ENCODE data around the gene PRR16.

PRR16 gene

GRCh38 chr5:120466341-120467006 is 2.4 kb downstream of the PRR16 start:
- Histone ChIP-seq H3K4me1 (ENCODE audit: low read depth, poor library complexity, severe bottlenecking) (peaks cover 21% of the 10 kb centered on the region), H3K27ac (no peak overlapping the region), H3K4me3 (IDR thresholded peaks at IDR 0.05; ENCODE audit: insufficient read depth, low read depth, low read length) (no peak overlapping the region), H3K79me2 (ENCODE audit: insufficient read depth, low read depth) (no peaks in the 10 kb centered on the region), H3K27me3 (ENCODE audit: insufficient read depth, low read depth) (0 out of 2 replicates have a peak, but pooled peaks cover 3% of the 10 kb centered on the region), H4K20me1 (ENCODE audit: insufficient read depth) (no peaks in the 10 kb centered on the region), H3K4me2 (peak overlapping the region; percentile 25; the same call in 1 of the 2 replicates), H3K9ac (no peak overlapping the region), H3K36me3 (ENCODE audit: insufficient read depth) (no peaks in the 10 kb centered on the region), H2AFZ (ENCODE audit: low read depth) (no peak overlapping the region; the same call in 1 of the 2 replicates)
- TF ChIP-seq, protein P1, sequence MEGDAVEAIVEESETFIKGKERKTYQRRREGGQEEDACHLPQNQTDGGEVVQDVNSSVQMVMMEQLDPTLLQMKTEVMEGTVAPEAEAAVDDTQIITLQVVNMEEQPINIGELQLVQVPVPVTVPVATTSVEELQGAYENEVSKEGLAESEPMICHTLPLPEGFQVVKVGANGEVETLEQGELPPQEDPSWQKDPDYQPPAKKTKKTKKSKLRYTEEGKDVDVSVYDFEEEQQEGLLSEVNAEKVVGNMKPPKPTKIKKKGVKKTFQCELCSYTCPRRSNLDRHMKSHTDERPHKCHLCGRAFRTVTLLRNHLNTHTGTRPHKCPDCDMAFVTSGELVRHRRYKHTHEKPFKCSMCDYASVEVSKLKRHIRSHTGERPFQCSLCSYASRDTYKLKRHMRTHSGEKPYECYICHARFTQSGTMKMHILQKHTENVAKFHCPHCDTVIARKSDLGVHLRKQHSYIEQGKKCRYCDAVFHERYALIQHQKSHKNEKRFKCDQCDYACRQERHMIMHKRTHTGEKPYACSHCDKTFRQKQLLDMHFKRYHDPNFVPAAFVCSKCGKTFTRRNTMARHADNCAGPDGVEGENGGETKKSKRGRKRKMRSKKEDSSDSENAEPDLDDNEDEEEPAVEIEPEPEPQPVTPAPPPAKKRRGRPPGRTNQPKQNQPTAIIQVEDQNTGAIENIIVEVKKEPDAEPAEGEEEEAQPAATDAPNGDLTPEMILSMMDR (conservative IDR thresholded peaks at IDR 0.05; ENCODE audit: low read depth, low read length) = no peak

DNA sequence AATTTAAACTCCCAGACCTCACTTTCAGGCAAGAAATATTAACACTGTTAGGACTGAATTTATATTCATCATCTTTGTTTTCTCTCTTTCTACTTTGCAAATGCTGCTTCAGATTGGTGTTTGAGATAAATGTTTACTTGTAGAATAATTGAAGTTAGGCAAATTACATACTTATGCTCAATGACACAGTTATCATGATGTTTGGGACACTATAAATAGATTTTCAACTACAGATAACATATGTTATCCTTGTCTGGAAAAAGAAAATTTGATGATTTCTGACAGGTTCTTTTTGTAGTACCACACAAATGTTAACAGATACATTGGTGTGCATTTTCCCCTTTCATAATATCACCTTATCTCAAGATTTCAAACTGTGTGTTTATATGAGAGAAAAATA is 7.9 kb downstream of the PRR16 start:
- H3K79me2 ChIP-seq (ENCODE audit: insufficient read depth, low read depth) = no peaks in the 10 kb centered on the region
- H3K4me2 ChIP-seq = no peak overlapping the region
- H3K4me1 ChIP-seq (ENCODE audit: low read depth, poor library complexity, severe bottlenecking) = peaks cover 8% of the 10 kb centered on the region
- no peak overlapping the region for H2AFZ ChIP-seq (ENCODE audit: low read depth)
- TF ChIP-seq, protein P1 (conservative IDR thresholded peaks at IDR 0.05; ENCODE audit: low read depth, low read length) = no peak
- no peaks in the 10 kb centered on the region for H4K20me1 ChIP-seq (ENCODE audit: insufficient read depth)
- H3K36me3 ChIP-seq (ENCODE audit: insufficient read depth) = no peaks in the 10 kb centered on the region
- H3K4me3 ChIP-seq (IDR thresholded peaks at IDR 0.05; ENCODE audit: insufficient read depth, low read depth, low read length) = no peak overlapping the region
- H3K27ac ChIP-seq = no peak overlapping the region
- H3K27me3 ChIP-seq (ENCODE audit: insufficient read depth, low read depth) = no peaks in the 10 kb centered on the region
- no peak overlapping the region for H3K9ac ChIP-seq

DNA sequence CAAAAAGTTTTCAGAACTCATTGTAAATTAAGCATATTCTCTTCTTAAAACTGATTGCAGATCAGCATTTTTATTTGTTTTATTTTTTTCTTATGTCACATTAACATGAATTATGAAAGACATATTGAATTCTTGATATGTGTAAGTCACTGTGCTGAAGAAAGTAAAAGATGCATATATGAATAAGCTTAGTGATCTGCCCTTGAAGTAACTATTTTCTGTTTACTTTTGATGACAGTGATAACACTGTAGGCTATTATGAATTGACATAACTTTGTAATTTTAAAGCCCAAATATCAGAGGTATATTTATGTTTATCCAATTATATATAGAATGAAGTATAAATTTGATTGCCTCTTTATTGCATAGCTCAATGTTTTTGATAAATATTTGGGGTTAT is 8.8 kb downstream of the PRR16 start:
- Histone ChIP-seq H3K36me3 (ENCODE audit: insufficient read depth) (no peaks in the 10 kb centered on the region), H3K27ac (no peak overlapping the region), H3K27me3 (ENCODE audit: insufficient read depth, low read depth) (no peaks in the 10 kb centered on the region), H4K20me1 (ENCODE audit: insufficient read depth) (no peaks in the 10 kb centered on the region), H3K4me3 (IDR thresholded peaks at IDR 0.05; ENCODE audit: insufficient read depth, low read depth, low read length) (no peak overlapping the region), H3K4me1 (ENCODE audit: low read depth, poor library complexity, severe bottlenecking) (peaks cover 8% of the 10 kb centered on the region), H3K9ac (no peak overlapping the region), H3K4me2 (0 out of 2 replicates have a peak overlapping the region, but pooled peaks have one; percentile 5), H2AFZ (ENCODE audit: low read depth) (no peak overlapping the region), H3K79me2 (ENCODE audit: insufficient read depth, low read depth) (no peaks in the 10 kb centered on the region)
- TF ChIP-seq, protein P1 (conservative IDR thresholded peaks at IDR 0.05; ENCODE audit: low read depth, low read length) = no peak

- Histone ChIP-seq H3K36me3 (ENCODE audit: insufficient read depth) (no peaks in the 10 kb centered on the region), H3K27me3 (ENCODE audit: insufficient read depth, low read depth) (no peaks in the 10 kb centered on the region), H3K27ac (no peak overlapping the region), H4K20me1 (ENCODE audit: insufficient read depth) (no peaks in the 10 kb centered on the region), H3K4me1 (ENCODE audit: low read depth, poor library complexity, severe bottlenecking) (peaks cover 12% of the 10 kb centered on the region), H3K4me3 (IDR thresholded peaks at IDR 0.05; ENCODE audit: insufficient read depth, low read depth, low read length) (no peak overlapping the region), H3K79me2 (ENCODE audit: insufficient read depth, low read depth) (no peaks in the 10 kb centered on the region), H2AFZ (ENCODE audit: low read depth) (no peak overlapping the region), H3K4me2 (no peak overlapping the region), H3K9ac (no peak overlapping the region)
- TF ChIP-seq, protein P1 (conservative IDR thresholded peaks at IDR 0.05; ENCODE audit: low read depth, low read length) = no peak
These were observed 9.2 kb downstream of the PRR16 start for GRCh38 chr5:120473332-120473731.

Measured in KMS-11 (cell line).